NCI-H345 (cell line): ENCODE measurements around the gene PRKCE.
A peak's percentile ranks its signal among the peaks of the same experiment; 100 is the strongest.

Experiments used
- DNase-seq: peaks from one replicate; lab custom pipeline; 2025; lab: John Stamatoyannopoulos, UW

PRKCE gene

DNA sequence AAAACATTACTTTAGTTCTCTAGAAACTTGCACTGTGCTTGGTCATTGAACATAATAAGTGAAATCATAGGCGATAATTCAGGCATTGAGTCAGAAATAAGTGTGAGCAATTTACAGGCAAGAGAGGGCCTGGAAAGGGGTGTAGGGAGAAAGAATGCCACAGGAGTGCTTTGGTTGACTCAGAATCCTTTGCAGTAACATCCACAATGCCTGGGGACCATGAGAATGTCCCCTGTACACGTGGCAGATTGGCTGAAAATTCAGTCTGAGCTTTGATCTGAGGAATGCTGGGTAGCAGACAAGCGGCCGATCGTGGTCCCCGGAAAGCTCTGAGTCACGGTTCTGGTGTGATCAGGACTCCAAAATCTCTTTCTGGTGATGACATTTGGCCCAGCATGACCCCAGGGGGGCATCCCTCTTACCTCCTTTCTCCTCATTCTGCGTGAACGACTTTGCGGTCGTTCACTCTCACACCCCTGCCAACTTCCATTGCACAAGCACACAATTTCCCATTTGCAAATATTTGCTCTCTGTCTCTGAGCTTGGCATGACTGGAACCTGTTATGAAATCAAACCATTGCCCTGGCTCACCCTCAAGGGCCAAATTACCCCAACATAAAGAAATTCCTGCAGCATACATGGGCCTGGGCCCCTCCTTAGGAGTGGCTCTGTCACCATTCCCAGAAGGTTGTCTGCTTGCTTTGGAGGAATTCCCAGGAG is 340.7 kb downstream of the PRKCE start:
- peak; percentile 57 for DNase-seq

DNA sequence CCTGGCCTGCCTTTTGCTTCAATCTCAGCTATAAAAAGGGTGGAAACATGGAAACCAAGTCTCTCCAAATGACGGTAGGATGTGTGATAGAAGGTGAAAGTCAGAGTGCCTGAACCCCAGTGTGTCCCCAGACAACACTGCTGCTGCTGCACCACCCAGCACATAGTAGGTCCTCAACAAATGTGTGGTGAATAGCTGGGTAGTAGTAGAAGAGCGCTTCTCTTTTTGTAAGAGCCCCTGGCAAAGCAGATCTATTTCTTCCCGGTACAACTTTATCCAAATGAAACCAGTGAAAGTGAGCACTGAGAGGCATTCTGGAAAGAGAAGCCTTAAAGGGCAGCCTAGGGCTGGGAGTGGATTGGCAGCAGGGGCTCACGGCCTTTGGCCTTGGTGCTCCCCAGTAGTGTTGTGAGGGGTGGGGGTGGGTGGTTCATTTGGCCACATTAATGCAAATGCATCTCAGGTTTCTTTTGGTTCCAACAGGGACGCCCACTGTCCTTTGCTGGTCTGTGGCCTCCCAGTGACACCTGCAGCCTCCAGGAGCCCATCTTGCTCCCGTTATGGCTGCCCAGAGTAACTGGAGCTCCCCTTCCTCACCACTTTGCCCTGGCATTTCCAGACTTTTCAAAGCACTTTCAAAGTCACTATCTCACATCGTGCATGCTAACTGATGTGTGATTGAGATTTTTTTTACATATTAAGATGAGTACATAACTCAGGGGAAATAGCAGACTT is 341.4 kb downstream of the PRKCE start:
- DNase-seq = no peak

DNA sequence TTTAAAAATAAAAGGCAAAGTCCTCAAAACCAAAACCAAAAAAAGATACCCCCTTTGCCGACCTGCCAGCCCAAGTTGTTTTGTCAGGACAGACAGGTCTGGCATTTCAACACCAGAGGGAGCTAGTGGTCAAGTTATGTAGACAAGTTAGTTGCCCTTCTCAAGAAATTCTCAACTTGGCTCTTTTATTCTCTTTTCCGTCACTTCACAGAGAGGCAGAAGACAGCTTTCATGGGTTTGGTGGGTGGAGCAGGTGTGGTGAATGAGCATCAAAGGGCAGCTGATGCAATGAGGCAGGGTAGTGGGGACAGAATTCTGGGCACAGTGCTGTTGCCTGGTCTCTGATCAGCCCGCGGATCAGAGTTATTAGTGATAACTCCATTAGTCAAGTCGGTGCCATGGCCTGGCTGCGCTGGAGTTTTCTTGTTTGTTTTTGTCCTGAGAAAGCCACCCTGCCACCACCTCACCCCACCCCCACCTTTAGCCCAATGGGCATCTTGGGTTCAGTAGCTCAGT is 342.1 kb downstream of the PRKCE start:
- DNase-seq = peak; percentile 53

DNA sequence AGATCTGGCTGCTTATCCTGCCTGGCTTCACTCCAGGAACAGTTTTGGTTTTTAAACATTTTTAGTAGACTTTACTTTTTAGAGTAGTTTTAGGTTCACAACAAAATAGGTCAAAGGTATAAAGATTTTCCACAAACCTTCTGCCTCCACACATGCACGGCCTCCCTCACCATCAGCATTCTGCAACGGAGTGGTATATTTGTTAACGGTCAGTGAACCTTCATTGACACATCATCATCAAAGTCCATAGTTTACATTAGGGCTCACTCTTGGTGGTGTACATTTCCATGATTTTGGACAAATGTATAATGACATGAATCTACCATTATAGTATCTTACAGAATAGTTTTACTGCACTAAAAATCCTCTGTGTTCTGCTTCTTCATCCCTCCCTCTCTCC is 342.6 kb downstream of the PRKCE start:
- DNase-seq = no peak

DNA sequence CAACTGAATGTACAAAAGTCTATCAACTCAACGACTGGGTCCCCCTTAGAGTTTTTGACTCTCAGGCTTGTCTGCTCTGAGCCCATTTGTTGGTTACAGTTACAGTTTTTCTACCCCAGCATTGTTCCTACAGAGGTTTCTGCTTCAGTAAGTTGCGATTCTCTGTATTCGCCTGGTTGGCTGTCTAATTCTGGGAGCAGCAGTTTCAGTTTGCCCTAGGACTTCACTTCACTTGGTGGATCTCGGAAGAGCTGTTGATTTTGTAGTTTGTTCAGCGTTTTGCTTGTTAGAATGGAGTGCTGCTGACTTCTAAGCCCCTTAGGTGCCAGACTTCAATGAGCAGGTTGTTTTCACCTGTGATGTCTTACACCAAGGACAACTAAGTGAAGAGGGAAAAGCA is 349.2 kb downstream of the PRKCE start:
- DNase-seq = no peak

DNA sequence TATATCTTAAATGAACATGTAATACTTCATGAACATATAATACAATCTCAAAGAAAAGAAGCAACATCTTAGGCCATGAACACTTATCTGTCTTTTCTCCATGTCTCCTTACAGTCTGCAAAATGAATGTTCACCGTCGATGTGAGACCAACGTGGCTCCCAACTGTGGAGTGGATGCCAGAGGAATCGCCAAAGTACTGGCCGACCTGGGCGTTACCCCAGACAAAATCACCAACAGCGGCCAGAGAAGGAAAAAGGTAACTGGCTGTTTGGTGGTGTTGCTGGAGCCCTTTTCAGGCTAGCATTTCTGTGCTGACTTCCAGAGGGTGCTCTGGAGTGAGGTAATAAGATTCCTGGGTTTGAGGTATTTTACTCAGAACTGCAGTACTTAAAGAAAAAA is 349.8 kb downstream of the PRKCE start:
- no peak for DNase-seq

DNA sequence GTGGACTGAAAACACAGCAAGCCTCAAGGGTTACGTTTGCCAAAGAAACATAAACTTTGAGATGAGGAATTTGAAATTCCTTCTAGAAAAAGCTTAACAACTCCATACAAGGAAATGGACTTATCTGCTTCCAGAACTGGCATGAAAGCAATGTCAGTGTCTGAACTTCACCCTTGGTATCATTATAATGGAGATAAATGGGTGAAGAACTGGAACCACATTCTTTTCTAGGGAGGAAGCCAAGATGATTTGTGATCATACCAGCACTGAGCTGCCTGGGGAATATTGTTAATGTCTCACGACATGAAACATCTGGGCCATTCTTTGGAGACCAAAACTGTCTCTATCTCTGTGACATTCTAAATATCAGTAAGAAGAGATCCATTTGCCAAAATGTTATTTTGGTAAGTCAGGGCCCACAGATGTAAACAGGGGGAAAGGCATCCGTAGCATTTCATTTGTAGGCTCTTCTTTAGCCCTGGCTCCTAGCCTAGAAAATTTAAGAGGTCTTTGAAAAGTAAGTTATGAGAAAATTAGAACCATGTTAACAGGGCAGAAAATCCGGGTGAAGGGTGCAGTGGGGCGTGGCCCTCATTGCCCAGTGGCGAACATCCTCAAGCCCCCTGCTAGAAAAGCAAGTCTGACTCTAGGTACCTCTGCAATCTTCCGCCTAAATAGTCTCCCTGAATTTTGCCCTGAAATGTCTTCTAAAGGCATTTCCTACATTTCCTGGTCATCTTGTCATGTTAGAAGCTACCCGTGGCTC is 350.4 kb downstream of the PRKCE start:
- no peak for DNase-seq

DNA sequence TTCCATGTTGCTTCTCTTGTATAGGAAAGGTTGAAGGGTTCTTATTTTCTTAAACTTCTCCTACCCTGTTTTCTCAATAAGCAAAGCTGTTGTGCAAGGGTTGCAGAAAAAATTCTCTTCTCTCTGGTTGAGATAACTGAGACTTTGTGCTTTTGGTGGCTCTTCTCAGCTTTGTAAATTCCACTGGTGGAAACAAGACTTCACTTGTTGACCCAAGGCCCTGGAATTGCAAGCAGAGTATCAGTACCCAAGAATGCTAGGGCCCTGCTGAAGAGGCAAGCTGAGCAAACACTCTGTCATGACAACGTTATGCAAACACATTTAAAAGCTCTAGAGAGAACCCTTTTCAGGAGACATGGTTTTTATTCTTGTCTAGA is 351.0 kb downstream of the PRKCE start:
- DNase-seq = peak; percentile 28

DNA sequence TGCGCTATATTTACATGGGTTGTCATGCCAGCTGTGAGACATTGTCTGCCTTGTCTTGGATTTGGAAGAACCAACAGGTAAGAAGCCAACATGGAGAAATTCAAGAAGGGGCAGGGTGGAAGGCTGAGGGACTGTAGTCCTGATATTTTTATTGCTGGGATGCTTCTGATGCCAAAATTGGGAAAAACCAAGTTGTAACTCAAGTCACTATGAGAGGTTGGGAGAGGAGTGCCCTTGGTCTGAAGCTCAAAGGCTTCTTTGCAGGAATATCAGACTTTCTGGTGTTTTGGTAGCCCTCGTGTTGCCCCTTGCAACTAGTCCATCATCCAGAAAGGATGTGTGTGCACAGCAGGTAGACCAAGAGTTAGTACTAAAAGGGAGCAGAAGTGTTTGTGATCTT is 351.5 kb downstream of the PRKCE start:
- no peak for DNase-seq

DNA sequence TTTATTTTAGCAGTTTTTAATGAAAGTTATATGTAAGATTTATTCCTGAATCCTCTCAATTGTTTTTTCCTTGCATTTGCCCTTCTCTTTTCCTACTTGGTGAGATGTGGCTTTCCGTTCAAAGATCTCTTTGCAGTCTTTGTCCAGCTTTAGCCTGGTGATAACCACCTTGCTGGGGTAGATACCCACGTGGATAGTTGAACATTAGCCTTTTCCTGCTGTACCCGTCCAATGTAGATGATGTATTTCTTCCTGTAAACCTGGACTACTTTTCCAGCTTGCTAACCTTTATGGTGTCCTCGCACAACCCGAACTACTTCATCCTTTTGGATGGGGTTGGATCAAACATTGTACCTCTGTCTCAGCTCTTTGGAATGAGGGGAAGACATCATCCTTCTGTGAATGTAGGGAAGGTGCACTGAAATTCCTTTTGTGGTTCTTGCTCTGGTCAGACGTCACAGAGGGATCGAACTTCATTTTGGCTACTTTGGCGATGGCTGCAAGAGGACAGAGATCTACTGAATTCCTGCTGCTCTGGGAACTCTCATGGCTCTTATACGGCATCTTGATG is 352.5 kb downstream of the PRKCE start:
- no peak for DNase-seq

DNA sequence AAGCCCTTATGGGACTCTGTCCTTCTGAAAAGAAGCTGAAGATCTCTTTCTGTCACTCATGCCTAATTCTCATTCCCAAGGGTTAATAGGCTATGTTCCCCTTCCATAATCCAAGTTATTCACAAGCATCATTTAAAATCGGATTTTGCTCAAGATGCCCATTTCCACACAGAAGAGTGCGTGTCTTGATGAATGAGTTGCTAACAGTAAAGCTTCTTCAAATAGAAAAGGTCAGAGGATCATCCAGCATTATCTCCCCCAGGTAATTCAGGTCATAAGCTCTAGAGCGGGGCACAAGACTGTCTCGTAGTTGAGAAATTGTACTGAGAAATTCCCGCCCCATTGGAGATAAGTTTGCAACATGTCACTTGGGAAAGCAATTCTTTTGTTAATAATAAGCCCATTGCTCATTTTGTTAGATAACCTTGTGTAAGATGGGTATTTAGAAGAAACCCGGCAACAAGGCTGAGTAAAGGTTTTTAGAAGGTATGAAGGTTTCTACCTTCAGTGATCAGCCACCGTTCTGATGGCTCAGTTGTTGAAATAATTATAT is 355.1 kb downstream of the PRKCE start:
- no peak for DNase-seq

DNA sequence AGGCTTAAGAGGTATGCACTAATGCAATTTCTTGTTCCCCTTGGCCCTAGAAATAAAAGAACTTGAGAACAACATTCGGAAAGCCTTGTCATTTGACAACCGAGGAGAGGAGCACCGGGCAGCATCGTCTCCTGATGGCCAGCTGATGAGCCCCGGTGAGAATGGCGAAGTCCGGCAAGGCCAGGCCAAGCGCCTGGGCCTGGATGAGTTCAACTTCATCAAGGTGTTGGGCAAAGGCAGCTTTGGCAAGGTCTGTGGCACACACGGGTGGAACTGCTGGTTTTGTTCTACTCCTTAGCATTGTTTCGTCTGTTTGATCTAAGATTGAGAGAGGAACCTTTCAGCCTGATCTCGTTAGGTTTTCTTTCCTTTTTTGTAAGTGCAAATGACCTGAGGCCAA is 355.9 kb downstream of the PRKCE start:
- no peak for DNase-seq

DNA sequence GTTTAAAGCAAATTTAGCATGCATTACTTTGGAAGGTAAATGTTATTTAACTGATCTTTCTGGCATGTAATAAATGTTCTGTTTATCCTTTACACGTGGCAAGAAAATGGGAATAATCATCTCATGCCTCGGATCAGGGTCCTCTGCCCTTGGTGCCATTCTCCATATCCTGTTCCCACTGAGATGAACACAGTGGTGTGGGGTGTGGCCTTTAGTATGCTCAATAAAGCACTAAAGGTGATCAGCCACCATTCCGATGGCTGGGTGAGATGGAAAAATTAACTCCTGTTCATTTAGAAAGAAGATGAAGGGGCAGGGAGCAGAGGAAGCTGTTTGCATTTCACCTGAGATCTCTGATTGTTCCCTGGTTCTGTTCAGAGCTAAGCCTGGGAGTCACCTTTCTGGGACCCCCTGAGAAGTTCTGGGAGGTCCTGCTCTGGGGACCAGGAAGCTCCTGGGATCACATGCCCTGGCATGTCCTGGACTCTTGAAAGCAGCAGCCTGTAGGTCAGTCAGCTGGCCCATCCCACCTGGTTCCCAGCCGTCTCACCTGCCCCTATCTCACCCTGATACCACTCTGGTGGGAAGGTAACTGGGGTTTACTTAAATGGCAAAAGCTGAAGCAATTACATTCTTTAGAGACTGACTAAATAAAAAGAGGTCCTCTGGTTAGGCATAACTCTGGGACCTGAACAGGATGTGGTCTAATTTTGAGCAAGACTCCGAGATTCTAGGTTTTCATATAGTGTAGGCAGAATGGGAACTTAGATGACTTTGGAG is 356.8 kb downstream of the PRKCE start:
- no peak for DNase-seq

DNA sequence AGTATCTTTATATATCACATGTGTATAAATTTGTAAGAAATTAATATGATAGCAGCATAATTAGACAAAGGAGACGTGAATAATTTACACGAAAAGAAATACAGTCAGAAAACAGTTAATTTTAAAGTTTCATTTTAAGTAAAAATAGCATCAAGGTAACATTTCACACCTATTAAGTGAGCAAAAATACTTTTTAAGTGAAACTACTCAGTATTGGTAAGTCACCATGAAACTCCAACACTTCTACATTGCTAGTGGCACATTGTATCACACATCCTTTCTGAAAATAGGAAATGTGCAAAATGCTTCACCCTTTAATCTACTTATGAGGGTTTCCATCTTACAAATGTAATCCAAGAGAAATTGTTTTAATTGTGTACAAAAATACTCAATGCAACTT is 357.8 kb downstream of the PRKCE start:
- DNase-seq = no peak

DNA sequence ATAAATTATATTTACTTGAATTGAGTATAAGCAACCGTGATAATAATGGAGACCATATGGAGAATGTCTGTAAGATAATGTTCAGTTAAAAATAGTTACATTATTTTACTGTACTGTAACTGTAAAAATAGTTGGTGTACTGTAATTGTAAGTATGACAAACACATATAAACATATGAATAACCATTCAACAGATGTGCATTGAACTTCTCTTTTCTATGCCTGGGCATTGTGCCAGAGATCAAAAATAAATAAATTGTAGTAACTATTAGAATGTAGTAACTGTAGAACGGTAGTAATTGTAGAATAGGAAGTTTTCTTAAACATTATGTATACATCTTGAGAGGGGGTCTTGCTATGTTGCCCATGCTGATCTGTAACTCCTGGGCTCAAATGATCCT is 358.3 kb downstream of the PRKCE start:
- DNase-seq = no peak

DNA sequence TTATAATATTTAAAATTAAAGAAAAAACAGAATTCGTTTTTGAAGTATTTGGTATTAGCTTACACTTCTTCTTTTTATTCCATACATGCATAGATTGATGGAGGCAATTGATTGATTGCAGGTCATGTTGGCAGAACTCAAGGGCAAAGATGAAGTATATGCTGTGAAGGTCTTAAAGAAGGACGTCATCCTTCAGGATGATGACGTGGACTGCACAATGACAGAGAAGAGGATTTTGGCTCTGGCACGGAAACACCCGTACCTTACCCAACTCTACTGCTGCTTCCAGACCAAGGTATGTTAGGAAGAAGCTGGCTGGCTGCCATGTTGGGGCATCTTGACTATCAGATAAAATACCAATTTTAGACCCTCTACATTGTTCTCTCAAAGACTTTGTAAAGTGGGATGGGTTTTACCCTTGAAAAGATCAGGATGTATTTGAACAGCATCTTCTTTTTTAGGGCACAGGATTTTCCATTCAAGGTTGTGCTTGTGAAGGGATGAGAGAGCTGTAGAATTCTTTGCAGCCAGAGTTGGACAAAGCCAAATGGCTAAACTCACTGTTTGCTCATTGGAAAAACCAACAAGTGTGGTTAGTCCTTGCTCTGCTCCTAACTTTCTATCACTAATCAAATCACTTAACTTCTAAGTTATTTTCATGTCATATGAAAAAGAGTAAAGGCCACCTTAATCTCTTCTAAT is 358.9 kb downstream of the PRKCE start:
- DNase-seq = no peak

DNA sequence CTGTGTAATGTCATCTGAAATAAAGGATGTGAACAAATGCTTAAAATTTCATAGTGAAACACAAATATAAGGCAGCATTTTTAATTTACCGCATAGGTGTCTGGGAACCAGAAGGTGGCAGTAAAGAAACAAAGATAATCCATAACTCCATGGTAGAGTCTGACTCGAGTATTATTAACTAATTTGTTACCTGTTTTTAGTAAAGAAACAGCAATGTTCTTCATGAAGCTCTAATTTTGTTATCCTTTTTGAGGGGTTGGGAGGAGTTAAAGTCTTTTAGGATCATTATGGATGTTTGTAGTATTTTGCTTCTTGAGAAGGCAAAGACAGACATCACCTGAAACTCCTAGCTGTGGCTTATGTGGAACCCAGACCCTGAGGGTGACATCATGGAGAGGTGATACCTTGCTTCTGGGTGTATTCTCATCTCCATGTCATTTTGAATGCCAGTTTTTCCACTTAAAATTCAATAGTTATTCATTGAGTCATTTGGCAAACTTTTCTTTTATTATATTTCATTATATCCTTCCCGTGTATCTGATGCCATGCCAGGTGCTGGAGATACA is 359.5 kb downstream of the PRKCE start:
- DNase-seq = peak; percentile 28

DNA sequence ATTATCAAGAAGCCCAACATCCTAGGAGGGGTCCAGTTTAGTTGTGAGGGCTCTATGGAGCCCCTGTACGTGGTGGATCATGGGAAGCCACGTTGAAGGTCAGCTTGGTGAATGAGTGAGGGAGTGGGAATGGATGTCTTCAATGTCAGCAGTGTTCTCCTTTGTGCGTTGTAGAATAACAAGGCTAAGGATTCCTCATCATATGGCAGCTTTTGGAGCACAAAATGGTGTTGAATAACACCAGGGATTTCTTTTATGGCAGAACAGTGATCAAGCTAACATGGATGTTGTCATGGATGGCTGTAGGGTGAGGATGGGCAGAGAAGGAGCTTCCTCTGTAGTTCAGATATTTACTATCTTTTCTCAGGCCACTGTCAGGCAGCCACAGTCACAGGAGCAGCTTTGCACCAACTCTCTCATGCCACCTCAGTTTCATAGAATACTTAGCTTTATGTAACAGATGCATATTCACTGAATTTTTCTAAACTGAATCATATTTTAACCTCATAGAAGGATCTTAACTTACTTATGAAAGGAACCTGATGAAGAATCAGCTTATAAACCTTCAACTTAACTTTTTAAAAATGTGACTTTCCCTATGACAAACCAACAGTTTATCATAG is 361.3 kb downstream of the PRKCE start:
- DNase-seq = no peak

DNA sequence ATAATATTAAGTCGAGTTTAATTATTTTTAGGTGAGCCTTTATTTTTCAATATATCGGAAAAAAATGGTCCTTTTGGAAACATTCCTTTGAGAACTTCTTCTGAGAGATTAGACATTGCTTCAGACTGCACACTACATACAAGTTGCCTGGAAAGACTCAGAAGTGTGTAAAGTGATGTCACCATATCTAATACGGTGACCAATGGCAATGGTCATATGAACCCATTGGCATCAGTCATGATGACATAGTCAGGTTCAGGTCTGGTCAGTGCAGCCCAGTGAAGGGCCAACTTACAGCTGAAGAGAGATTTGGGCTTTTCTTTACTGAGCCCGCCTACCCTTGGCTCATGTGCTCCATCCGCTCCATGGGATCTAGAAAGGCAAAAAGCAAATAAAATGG is 362.3 kb downstream of the PRKCE start:
- no peak for DNase-seq
